Stimulated activated CD8-positive, alpha-beta memory T cell treated with anti-CD3 and anti-CD28 coated beads, Interleukin-15, amount 100 ng/mL, for 1 hour (primary cell): ENCODE data around the gene APOO.

Experiments
- DNase-seq: peaks from one replicate; pipeline ENCODE4 v3.0.0-alpha.2; 2020; ENCODE audit warnings: low read depth

APOO gene

GRCh38 chrX:23784470-23785331, 123.0 kb downstream of the APOO start:
- no peak for DNase-seq

DNA sequence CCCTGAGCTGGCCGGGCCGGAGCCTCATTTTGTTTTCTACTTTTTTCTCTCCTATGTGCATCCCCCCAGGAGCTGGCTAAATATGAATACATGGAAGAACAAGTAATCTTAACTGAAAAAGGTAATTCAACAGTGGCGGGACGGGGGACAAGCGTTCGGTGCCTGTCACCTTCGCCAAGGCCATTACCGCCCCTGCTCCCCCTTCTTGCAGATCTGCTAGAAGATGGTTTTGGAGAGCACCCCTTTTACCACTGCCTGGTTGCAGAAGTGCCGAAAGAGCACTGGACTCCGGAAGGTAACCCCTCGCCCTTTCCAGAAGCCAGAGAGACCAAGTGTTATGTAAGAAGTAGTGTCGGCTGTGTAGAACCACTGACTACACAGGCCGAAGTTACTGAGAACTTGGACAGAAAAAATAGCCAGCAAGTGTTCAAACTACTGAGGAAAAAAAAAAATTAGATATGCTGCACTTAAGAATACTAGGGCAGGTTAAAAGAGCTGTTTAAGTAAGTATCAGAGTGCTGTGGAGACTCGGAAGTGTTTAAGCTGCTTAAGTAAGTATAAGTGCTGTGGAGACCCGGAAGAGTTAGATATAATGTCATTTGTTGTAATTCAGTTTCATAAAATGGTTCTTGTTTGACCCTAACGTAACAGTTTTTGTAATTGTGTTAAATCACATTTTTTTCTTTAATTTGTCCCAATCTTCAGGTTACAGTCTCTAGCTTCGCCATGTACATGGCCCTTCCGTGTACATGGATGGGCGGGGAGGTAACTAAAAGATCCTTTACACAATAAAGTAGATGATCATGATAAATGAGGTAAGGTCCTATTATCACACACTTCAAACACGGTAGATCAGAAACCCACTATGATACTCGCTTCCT, 123.9 kb downstream of the APOO start:
- DNase-seq: no peak
